HG03159 (cell line): ENCODE measurements around the gene NRXN3.
A peak's percentile ranks its signal among the peaks of the same experiment; 100 is the strongest.

Experiments
- ATAC-seq: cut with Tn5 transposase; IDR thresholded peaks from one replicate; pipeline ENCODE4 v1.9.1; 2021; ENCODE audit warnings: mild to moderate bottlenecking, moderate library complexity; ENCODE audit not compliant: unreplicated experiment

NRXN3 gene

GRCh38 chr14:78240567-78240966 lies 70.4 kb downstream of the NRXN3 start:
- ATAC-seq = no peak

GRCh38 chr14:78242086-78242485 lies 71.9 kb downstream of the NRXN3 start:
- ATAC-seq = no peak

GRCh38 chr14:78243187-78243586 lies 73.0 kb downstream of the NRXN3 start:
- no peak for ATAC-seq

GRCh38 chr14:78245238-78245637 lies 75.1 kb downstream of the NRXN3 start:
- ATAC-seq = no peak

- ATAC-seq = no peak
Observed at GRCh38 chr14:78248501-78249090, 78.4 kb downstream of the NRXN3 start.

GRCh38 chr14:78251308-78251707 lies 81.1 kb downstream of the NRXN3 start:
- ATAC-seq = no peak

GRCh38 chr14:78253986-78254385 lies 83.8 kb downstream of the NRXN3 start:
- no peak for ATAC-seq

- ATAC-seq = no peak
Observed at GRCh38 chr14:78254911-78255461, 84.8 kb downstream of the NRXN3 start.

GRCh38 chr14:78259831-78260230 lies 89.7 kb downstream of the NRXN3 start:
- no peak for ATAC-seq

- no peak for ATAC-seq
Observed at GRCh38 chr14:78278464-78279250, 108.5 kb downstream of the NRXN3 start.

- ATAC-seq = no peak
Observed at GRCh38 chr14:78282437-78282836, 112.3 kb downstream of the NRXN3 start.

- ATAC-seq = no peak
Observed at GRCh38 chr14:78286210-78286609, 116.0 kb downstream of the NRXN3 start.

GRCh38 chr14:78292003-78292402 lies 121.8 kb downstream of the NRXN3 start:
- ATAC-seq = peak; percentile 85

- no peak for ATAC-seq
Observed at GRCh38 chr14:78297858-78298257, 127.7 kb downstream of the NRXN3 start.

GRCh38 chr14:78298298-78298697 lies 128.1 kb downstream of the NRXN3 start:
- no peak for ATAC-seq

GRCh38 chr14:78302841-78303240 lies 132.7 kb downstream of the NRXN3 start:
- no peak for ATAC-seq

GRCh38 chr14:78307671-78308070 lies 137.5 kb downstream of the NRXN3 start:
- no peak for ATAC-seq

GRCh38 chr14:78308079-78308478 lies 137.9 kb downstream of the NRXN3 start:
- ATAC-seq = no peak

GRCh38 chr14:78310272-78310671 lies 140.1 kb downstream of the NRXN3 start:
- ATAC-seq = no peak

GRCh38 chr14:78313499-78313898 lies 143.3 kb downstream of the NRXN3 start:
- ATAC-seq = no peak

- no peak for ATAC-seq
Observed at GRCh38 chr14:78314484-78314883, 144.3 kb downstream of the NRXN3 start.

- no peak for ATAC-seq
Observed at GRCh38 chr14:78316052-78316451, 145.9 kb downstream of the NRXN3 start.
